HG03045 (cell line): ENCODE measurements around the gene POMGNT2.
"Not testable (repeated sequence)": the region's sequence is repeated elsewhere in the genome, so short reads cannot be mapped to it uniquely, and the experiment has no call there.

Experiments used
- ATAC-seq: cut with Tn5 transposase; IDR thresholded peaks from one replicate; pipeline ENCODE4 v1.9.1; 2021; ENCODE audit warnings: mild to moderate bottlenecking, moderate library complexity; ENCODE audit not compliant: unreplicated experiment

POMGNT2 gene

GRCh38 chr3:43048470-43048869, 57.4 kb downstream of the POMGNT2 start:
- ATAC-seq: no peak

- ATAC-seq: no peak
Observed at GRCh38 chr3:43046583-43046982, 59.3 kb downstream of the POMGNT2 start.

GRCh38 chr3:43045079-43045478, 60.8 kb downstream of the POMGNT2 start:
- not testable (repeated sequence) for ATAC-seq

GRCh38 chr3:43043793-43044192, 62.1 kb downstream of the POMGNT2 start:
- ATAC-seq: no peak

GRCh38 chr3:43043071-43043766, 62.7 kb downstream of the POMGNT2 start:
- ATAC-seq: no peak

- no peak for ATAC-seq
Observed at GRCh38 chr3:43041517-43041916, 64.4 kb downstream of the POMGNT2 start.

GRCh38 chr3:43038010-43038409, 67.9 kb downstream of the POMGNT2 start:
- no peak for ATAC-seq

GRCh38 chr3:43036621-43037423, 69.1 kb downstream of the POMGNT2 start:
- ATAC-seq: no peak

- ATAC-seq: no peak
Observed at GRCh38 chr3:43035801-43036365, 70.0 kb downstream of the POMGNT2 start.

GRCh38 chr3:43034911-43035310, 71.0 kb downstream of the POMGNT2 start:
- no peak for ATAC-seq

GRCh38 chr3:43034200-43034599, 71.7 kb downstream of the POMGNT2 start:
- ATAC-seq: no peak

- no peak for ATAC-seq
Observed at GRCh38 chr3:43032646-43033628, 72.9 kb downstream of the POMGNT2 start.

- ATAC-seq: no peak
Observed at GRCh38 chr3:43031889-43032545, 73.9 kb downstream of the POMGNT2 start.

- ATAC-seq: no peak
Observed at GRCh38 chr3:43031485-43031884, 74.4 kb downstream of the POMGNT2 start.

GRCh38 chr3:43030162-43030935, 75.5 kb downstream of the POMGNT2 start:
- ATAC-seq: no peak
